ENCODE data around the gene METTL15.

- TF ChIP-seq CTCF (IDR thresholded peaks at IDR 0.05; ENCODE audit: control extremely low read depth in 1 of 3, insufficient read depth in 1 of 3, low read depth in 1 of 3, low read length in 3 of 3) (no peak), POLR2AphosphoS5 (IDR thresholded peaks at IDR 0.05; ENCODE audit: low read depth, low read length) (no peak), RFX5 (IDR thresholded peaks at IDR 0.05; ENCODE audit: borderline replicate concordance, low read depth, low read length) (no peak)
Measured at GRCh38 chr11:28353991-28354390, 245.8 kb downstream of the METTL15 start.
